GM21381 (cell line): Measurements from ENCODE around the gene ZNF496.
"Not testable (repeated sequence)": the region's sequence is repeated elsewhere in the genome, so short reads cannot be mapped to it uniquely, and the experiment has no call there.

ENCODE experiments used
- ATAC-seq: cut with Tn5 transposase; IDR thresholded peaks from one replicate; pipeline ENCODE4 v1.9.1; 2021; ENCODE audit warnings: mild to moderate bottlenecking, moderate library complexity; ENCODE audit not compliant: unreplicated experiment

ZNF496 gene

GRCh38 chr1:247360116-247360898 lies 28.6 kb upstream of the ZNF496 start:
- ATAC-seq = no peak

DNA sequence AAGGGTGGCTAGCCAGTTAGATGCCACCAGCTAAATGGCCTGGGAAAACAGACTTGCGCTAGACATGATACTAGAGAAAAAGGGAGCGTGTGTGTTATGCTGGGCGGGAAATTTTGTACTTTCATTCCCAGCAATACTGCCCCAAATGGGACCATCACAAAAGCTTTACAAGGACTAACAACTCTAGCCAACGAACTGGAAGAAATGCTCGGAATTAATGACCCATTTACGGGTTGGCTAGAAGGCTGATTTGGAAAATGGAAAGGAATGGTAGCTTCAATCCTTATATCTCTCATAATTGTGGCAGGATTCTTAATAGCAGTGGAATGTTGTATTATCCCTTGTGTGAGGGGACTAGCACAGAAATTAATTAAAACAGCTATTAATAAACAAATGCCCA lies 27.9 kb upstream of the ZNF496 start:
- ATAC-seq = no peak

DNA sequence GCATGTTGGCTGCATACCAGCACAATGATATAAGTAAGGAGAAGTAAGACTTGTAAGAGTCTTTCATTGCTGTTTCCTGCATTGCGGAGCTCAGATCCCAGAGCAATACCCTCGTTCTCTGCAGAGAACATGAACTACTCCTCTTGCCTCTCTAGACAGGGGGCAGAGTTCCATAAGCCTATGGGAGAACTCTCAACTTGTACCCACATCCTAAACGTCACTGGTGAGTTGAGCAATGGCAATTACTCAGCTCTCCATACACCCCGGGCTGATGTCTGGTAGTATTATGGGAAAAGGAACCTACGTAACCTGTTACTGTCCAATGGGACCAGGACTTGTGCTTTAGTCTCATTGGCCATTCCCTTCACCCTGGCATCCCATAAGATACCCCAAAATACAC lies 27.3 kb upstream of the ZNF496 start:
- ATAC-seq = no peak

DNA sequence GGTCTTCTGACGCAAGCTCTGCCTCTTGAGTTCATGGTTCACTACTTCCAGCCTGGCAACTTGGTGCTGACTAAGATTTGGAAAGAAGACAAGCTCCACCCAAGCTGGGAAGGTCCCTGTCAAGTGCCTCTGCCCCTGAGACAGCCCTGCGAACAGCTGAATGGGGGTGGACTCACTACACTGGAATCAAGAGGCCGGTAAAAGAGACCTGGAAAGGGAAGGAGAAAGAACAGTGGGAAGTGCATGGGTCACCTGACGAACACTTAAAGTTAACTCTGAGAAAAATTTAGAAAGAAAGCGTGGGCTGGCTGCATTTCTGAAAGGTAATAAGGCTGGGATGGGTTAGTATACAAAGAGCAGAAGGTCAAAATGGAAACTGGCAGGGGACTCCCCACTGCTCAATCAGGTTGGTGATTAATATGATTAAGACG lies 26.1 kb upstream of the ZNF496 start:
- peak; percentile 83 for ATAC-seq

DNA sequence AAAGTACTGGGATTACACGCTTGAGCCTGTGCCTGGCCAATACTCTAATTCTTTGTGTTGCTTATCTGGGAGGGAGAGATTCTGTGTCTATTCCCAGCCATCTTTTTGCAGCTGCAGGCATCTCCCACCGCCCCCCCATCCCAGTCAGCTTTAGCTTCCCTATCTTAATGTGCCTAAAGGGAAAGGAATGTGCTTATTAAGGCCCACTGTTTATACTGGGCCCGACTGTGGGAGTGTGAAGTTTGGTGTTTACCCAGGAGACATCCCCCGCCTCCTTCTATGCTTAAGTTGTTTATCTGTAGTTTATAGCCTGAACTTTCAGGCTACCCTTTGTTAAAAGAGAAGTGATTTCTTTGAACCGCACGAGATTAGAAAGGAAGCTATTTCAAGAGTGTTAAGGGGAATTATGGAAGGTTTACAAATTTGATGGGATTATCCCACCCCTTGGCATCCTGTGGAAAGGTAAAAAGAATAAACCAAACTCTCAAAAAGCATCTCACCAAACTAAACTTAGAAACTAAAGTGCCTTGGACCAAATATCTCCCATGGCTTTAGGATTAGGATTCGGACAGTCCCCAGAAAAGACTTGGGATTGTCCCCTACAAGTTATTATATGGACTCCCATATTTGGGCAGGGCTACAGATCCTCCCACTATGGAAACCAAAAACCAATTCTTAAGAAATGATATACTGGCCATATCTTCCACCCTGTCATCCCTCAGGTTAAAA lies 25.5 kb upstream of the ZNF496 start:
- ATAC-seq = no peak

GRCh38 chr1:247355160-247355559 lies 23.5 kb upstream of the ZNF496 start:
- not testable (repeated sequence) for ATAC-seq

DNA sequence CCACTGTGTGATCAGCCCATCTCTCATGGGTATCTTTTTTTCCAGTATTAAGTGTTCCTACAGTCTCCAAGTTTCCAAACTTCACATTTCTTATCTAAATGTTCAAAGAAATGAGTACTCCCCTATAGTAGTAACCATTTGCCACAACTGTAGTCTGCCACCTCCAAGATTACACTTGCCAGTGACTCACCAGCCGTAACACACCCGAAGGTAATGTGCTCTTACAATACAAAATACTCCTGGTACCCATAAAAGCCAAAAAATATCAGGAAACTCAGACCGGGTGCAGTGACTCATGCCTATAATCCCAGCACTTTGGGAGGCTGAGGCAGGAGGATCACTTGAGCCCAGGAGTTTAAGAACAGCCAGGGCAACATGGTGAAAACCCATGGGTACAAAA lies 20.5 kb upstream of the ZNF496 start:
- no peak for ATAC-seq

DNA sequence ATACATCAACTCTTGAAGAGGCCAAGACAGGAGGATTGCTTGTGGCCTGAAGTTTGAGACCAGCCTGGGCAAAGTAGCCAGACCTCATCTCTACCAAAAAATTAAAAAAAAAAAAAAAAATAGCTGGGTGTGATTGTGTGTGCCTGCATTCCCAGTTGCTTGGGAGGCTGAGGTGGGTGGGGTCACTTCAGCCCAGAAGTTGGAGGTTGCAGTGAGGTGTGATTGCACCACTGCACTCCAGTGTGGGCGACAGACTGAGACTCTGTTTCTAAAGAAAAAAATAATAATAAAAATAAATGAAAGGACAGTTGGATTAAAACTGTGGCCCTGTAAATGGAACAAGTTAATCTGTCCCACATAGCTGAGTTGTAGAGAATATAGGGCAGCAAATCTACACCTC lies 18.9 kb upstream of the ZNF496 start:
- ATAC-seq = no peak

- ATAC-seq = no peak
Measured at GRCh38 chr1:247347477-247348222, 16.0 kb upstream of the ZNF496 start.

GRCh38 chr1:247345881-247346280 lies 14.2 kb upstream of the ZNF496 start:
- no peak for ATAC-seq

DNA sequence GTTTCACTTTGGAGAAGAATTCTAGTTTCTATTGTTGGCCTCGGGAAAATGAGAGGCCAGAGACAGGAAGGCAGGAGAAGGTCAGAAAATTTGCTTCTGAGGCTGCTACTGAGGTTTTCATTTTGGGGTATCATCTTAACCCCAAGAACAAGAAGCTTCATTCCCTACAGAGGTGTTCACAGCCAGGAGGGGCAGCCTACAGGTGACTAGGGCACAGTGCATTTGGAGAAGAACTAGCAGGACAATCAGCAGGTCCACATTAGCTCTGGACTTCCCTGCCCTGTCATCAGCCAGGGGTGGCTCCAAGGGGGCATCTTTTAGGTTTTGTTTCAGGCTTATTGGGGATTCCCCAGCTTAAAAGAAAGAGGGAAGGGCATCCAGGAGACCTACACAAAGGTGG lies 12.1 kb upstream of the ZNF496 start:
- no peak for ATAC-seq

- no peak for ATAC-seq
Measured at GRCh38 chr1:247338723-247339275, 7.1 kb upstream of the ZNF496 start.

DNA sequence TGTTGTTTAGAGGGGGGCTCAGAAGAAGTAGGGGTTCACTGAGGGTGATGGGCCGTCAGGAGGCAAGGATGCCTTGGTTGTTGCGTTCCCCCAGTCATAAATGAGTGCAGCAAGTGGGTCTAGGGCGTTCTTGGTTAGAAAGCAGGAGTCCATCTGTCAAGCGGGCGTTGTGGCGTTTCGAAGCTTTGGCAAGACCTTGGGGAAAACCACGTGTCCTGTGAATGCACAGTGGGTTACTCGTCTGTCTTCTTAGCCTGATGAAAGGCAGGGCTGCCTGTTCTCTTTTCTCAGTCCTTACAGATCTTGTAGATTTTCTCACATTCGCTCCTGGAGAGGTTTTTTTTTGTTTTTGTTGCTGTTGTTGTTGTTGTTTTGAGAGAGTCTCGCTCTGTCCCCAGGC lies 6.3 kb upstream of the ZNF496 start:
- no peak for ATAC-seq

GRCh38 chr1:247337250-247337746 lies 5.6 kb upstream of the ZNF496 start:
- ATAC-seq = no peak

DNA sequence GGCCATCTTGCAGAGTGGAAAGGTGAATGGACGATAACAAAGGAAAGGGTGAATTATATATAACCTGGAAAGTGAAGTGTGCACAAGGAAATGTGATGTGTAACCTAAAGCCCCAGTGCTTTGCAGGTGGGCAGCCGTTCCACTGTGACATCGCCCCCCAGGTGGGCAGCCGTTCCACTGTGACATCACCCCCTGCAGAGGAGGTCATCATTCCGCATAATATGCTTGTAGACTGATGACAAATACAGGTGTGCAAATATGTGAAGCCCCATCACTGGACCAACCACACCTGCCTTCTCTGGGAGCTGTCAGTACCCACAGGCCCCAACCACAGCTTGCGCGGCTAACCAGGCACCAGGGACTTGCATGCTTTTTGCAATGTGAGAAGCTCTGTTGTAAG lies 4.7 kb upstream of the ZNF496 start:
- ATAC-seq = no peak

- no peak for ATAC-seq
Measured at GRCh38 chr1:247335882-247336281, 4.2 kb upstream of the ZNF496 start.

GRCh38 chr1:247334378-247335133 lies 2.9 kb upstream of the ZNF496 start:
- no peak for ATAC-seq

GRCh38 chr1:247332623-247333361 lies 1.1 kb upstream of the ZNF496 start:
- no peak for ATAC-seq

DNA sequence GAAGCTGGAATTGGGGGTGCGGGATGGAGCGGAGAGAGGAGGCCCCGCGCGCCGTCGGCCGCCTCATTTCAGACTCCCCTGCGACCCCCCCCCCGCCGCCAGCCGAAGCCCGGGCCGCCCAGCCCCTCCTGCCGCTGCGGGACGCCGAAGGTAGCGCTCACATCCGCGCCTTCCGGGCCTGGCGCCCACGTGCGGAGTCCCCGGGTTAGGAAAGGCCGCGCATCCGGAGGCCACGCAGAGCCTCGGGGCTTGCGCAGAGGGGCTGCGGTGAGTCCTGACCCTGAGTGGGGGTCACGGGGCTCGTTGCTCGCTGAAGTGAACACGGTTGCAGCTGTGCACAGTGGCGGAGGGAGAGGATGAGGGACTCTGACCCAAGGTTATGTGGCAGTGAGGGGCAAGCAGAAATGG lies 552 bp upstream of the ZNF496 start:
- peak; percentile 31 for ATAC-seq

DNA sequence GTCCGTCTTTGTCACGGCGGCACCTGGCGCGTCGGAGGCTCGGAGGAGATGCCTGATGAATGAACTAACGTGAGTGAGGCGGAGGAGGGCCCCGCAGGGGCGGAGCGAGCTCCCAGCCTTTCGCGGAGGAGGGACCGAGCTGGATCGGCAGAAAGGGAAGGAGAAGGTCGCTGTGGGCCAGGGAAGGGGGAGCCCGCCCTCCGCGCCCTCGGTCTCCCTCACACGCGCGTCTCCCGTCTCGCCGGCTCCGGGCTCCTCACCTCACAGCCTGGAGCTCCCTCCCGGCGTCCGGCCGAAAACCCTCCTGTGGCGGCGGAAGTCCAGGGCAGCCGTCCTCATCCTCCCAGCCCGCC lies 519 bp downstream of the ZNF496 start:
- peak; percentile 60 for ATAC-seq
